HS-27A (cell line): ENCODE data around the gene SLC19A1.
"Not testable (repeated sequence)": the region's sequence is repeated elsewhere in the genome, so short reads cannot be mapped to it uniquely, and the experiment has no call there.

ENCODE experiments used
- DNase-seq: peaks from one replicate; pipeline ENCODE4 v3.0.0-alpha.2; 2012; ENCODE audit warnings: low read depth, missing footprints

The SLC19A1 gene

GRCh38 chr21:45532826-45533360 is 9.3 kb downstream of the SLC19A1 start:
- DNase-seq: no peak

- DNase-seq: no peak
These were observed 10.6 kb downstream of the SLC19A1 start for GRCh38 chr21:45531393-45532215.

GRCh38 chr21:45531114-45531392 is 11.2 kb downstream of the SLC19A1 start:
- not testable (repeated sequence) for DNase-seq

GRCh38 chr21:45530423-45531113 is 11.7 kb downstream of the SLC19A1 start:
- DNase-seq: no peak

GRCh38 chr21:45529785-45530422 is 12.3 kb downstream of the SLC19A1 start:
- DNase-seq: no peak

GRCh38 chr21:45528981-45529784 is 13.1 kb downstream of the SLC19A1 start:
- DNase-seq: no peak

- no peak for DNase-seq
These were observed 14.1 kb downstream of the SLC19A1 start for GRCh38 chr21:45528028-45528705.

- DNase-seq: not testable (repeated sequence)
These were observed 14.9 kb downstream of the SLC19A1 start for GRCh38 chr21:45527151-45527999.

GRCh38 chr21:45525910-45526306 is 16.3 kb downstream of the SLC19A1 start:
- no peak for DNase-seq

GRCh38 chr21:45525153-45525909 is 16.9 kb downstream of the SLC19A1 start:
- no peak for DNase-seq

- no peak for DNase-seq
These were observed 17.5 kb downstream of the SLC19A1 start for GRCh38 chr21:45524756-45525152.

GRCh38 chr21:45523411-45524101 is 18.7 kb downstream of the SLC19A1 start:
- no peak for DNase-seq

- DNase-seq: no peak
These were observed 19.3 kb downstream of the SLC19A1 start for GRCh38 chr21:45522986-45523385.

GRCh38 chr21:45522381-45522780 is 19.9 kb downstream of the SLC19A1 start:
- no peak for DNase-seq

GRCh38 chr21:45521241-45521640 is 21.0 kb downstream of the SLC19A1 start:
- no peak for DNase-seq

GRCh38 chr21:45519182-45519581 is 23.1 kb downstream of the SLC19A1 start:
- no peak for DNase-seq

GRCh38 chr21:45518742-45519141 is 23.5 kb downstream of the SLC19A1 start:
- no peak for DNase-seq

GRCh38 chr21:45517249-45518065 is 24.8 kb downstream of the SLC19A1 start:
- DNase-seq: no peak
